Prostate gland (tissue), 1 donor: Measurements from ENCODE around the gene GDF2.

ENCODE experiments used
- POLR2A ChIP-seq: fragments of 450-650 bp; IDR thresholded peaks from one replicate; pipeline ENCODE4 v1.6.1; 2016; ENCODE audit warnings: antibody characterized with exemption, mild to moderate bottlenecking
- POLR2AphosphoS5 ChIP-seq: sonication (generic); formaldehyde crosslinking; IDR thresholded peaks from one replicate; pipeline ENCODE4 v1.6.1; 2017; ENCODE audit warnings: antibody characterized with exemption

GRCh38 chr10:47290338-47290737 is 31.9 kb upstream of the GDF2 start:
- TF ChIP-seq POLR2AphosphoS5 (no peak), POLR2A (no peak)
